Adrenal gland (tissue), 12 donors: ENCODE measurements around the gene DSTN. TPM values are rescaled to one million over a fixed set of nuclear protein-coding genes. Genes with fewer than 3 reads are reported as not detected.

Experiments used
- DNase-seq, 7 donors: peaks; one replicate each; pipeline ENCODE4 v3.0.0-alpha.2; 2019 to 2020
- H3K27ac ChIP-seq, 5 donors: fragments of 200-600 bp; sonication (generic) in 4 of 5; 1 replicate in 3 of 5; 2 replicates in 2 of 5; pipeline versions ENCODE4 v1.5.1 to v1.8.0; 2016 to 2020; ENCODE audit warnings: mild to moderate bottlenecking in 1 of 5
- H3K27me3 ChIP-seq: fragments of 200-600 bp; 2 replicates; pipeline ENCODE4 v1.8.0; 2021
- H3K36me3 ChIP-seq, 2 donors: fragments of 200-600 bp; replicated peaks in 1 of 2; 1 replicate in 1 of 2; 2 replicates in 1 of 2; pipeline versions ENCODE4 v1.5.1 to v1.8.0; 2018 to 2022
- H3K4me1 ChIP-seq, 2 donors: fragments of 200-600 bp; replicated peaks in 1 of 2; 1 replicate in 1 of 2; 2 replicates in 1 of 2; pipeline versions ENCODE4 v1.5.1 to v1.8.0; 2018 to 2021
- H3K4me3 ChIP-seq, 4 donors: fragments of 200-600 bp; sonication (generic) in 3 of 4; one replicate each; pipeline ENCODE4 v1.5.1; 2016 to 2018
- H3K9me3 ChIP-seq, 3 donors: fragments of 200-600 bp; sonication (generic) in 1 of 3; replicated peaks in 1 of 3; 1 replicate in 2 of 3; 2 replicates in 1 of 3; pipeline versions ENCODE4 v1.5.1 to v1.8.0; 2016 to 2021
- CTCF ChIP-seq, 6 experiments: fragments of 450-650 bp in 4 of 6; fragments of 200-600 bp in 2 of 6; sonication (generic) in 1 of 6; IDR thresholded peaks; 1 replicate in 5 of 6; 2 replicates in 1 of 6; pipeline versions ENCODE4 v1.5.1 to v1.8.0; 2016 to 2021; ENCODE audit warnings: antibody characterized with exemption in 6 of 6, mild to moderate bottlenecking in 2 of 6, moderate library complexity in 1 of 6
- POLR2A ChIP-seq, 2 donors: fragments of 450-650 bp; IDR thresholded peaks; one replicate each; pipeline ENCODE4 v1.6.1; 2017; ENCODE audit warnings: antibody characterized with exemption in 2 of 2, mild to moderate bottlenecking in 2 of 2, moderate library complexity in 1 of 2
- WGBS, 4 donors: extraction: QIAGEN DNeasy Blood & Tissue Kit in 2 of 4; methylation state at CpG; one replicate each; pipeline versions ENCODE4 v1.1.5 to v1.1.7; 2013 to 2017; 5-methylcytosine and 5-hydroxymethylcytosine counted together
- intact Hi-C, 2 donors: fragments of 100-400 bp; cut with DNase I; formaldehyde crosslinking; loops; one replicate each; pipeline versions ENCODE4 v1.14.1 to v1.15.0; 2022 to 2023
- polyA plus RNA-seq, 3 donors: library from polyadenylated mRNA; stranded (reverse); fragments of 200-250 nt in 2 of 3; fragments of 350-450 nt in 1 of 3; fragmentation: Illumina TruSeq in 1 of 3; extraction: RNeasy Lipid Tissue Mini Kit (QIAGEN cat#74804) in 1 of 3; gene quantifications; one replicate each; pipeline ENCODE4 v1.2.3, GENCODE V29; 2013 to 2014
- total RNA-seq, 9 donors: library from RNA; depleted of rRNA in 4 of 9; stranded (reverse); fragments of >200 nt in 4 of 9; fragments of 120-200 nt in 1 of 9; fragmentation: NEBNext Ultra II Directional in 1 of 9; extraction: Animal tissue kit (Norgen Biotek cat#: 25700) in 1 of 9; gene quantifications; one replicate each; pipeline versions ENCODE4 v1.1.0 to v1.2.4, GENCODE V29; 2013 to 2023
- donor health status: healthy with polysubstance abuse.
- donor health status: Bipolar disorder and iron deficiency.
- donor health status: DM: yes; HTN: yes; CAD: no.
- donor health status: DM: no; HTN: no; CAD: no.
- donor health status: DM: no; HTN: no; CAD: no.
- donor health status: DM: yes; HTN: yes; CAD: no.

The DSTN gene
- total and polyA plus RNA-seq, 12 donors = 184 to 552 (median 273) TPM

DNA sequence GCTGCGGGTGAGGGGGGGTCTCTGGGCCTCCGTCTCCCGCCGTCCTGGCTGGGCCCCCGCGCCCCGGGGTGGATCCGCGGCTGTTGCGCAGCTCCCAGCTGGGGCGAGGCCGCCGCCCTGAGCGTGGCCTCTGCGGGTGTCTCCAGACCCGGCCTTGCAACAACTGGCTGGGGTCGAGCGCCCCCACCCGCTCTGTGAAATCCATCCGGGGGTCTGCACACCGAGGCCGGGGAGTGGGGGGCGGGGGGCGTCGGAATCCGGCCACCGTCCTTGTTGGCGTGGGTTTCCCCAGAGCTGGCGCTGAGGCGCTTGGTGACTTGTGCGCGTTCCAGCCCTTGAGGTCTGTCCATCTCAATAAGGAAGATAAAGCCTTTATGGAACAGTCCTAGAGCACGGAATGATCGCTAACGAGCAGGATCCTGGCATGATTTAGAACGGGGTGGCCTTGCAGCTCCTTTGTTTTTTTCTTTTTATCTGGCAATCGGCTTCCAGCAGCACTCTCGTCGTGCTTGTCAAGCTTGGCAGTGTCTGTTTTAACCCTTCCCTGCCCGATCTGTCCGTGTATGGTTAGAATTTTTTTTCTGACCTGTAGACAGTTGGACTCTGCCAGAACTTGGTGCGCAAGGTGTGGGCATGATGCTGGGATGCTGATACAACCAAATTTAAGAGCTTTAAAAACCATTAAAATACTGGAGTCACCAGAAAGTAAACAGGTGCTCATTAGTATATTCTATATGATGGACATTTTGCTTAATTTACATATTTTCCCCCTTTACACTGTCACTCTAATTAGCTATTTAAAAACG is 675 bp downstream of the DSTN start:
- WGBS, 4 donors = 1 to 2% (median 1%) methylated on average over 16 to 43 of the region's 43 CpGs
- no peaks in the 10 kb centered on the region for H3K9me3 ChIP-seq
- peak overlapping the region; percentile 81 to 98 (median 89) for H3K4me3 ChIP-seq
- H3K27ac ChIP-seq = peak overlapping the region; percentile 97 to 100 (median 99)
- peak; percentile 71 to 90 (median 84) for DNase-seq
- intact Hi-C loops = no loop called here
- H3K27me3 ChIP-seq = no peaks in the 10 kb centered on the region
- peaks cover 0 to 6% of the 10 kb centered on the region in 2 donors for H3K36me3 ChIP-seq
- peaks cover 21 to 43% of the 10 kb centered on the region in 2 donors for H3K4me1 ChIP-seq
- TF ChIP-seq CTCF (IDR thresholded peaks at IDR 0.05) (no peak), POLR2A (IDR thresholded peaks at IDR 0.05) (peak; percentile 47 to 81)

DNA sequence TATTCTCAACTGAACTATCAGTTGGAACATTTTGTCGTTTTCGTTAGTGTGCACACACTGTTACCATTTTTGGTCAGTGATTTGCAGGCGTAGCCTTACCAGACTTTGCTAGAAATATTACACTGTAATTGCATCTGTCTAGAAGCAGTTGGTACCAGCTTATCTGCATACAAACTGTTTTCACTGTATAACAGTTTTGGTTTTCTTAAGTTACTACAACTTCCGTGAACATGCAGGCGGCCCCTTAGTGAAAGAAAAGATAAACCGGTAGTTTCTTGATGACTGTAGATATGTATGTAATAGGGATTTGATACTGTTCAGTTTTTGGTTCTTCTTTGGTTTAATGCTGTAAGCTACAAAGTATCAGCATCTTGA is 1.3 kb downstream of the DSTN start:
- TF ChIP-seq POLR2A (IDR thresholded peaks at IDR 0.05) = no peak
- TF ChIP-seq CTCF (IDR thresholded peaks at IDR 0.05) = no peak
- WGBS, 4 donors = 7 to 19% (median 10%) methylated on average over 6 of the region's 6 CpGs
- Histone ChIP-seq H3K27me3 (no peaks in the 10 kb centered on the region), H3K27ac (peak overlapping the region in 4 of 5 donors; percentile 97 to 100 (median 100)), H3K9me3 (no peaks in the 10 kb centered on the region), H3K36me3 (peaks cover 0 to 6% of the 10 kb centered on the region in 2 donors), H3K4me1 (peaks cover 21 to 48% of the 10 kb centered on the region in 2 donors), H3K4me3 (peak overlapping the region; percentile 81 to 98 (median 89))
- DNase-seq = no peak
- intact Hi-C loops = no loop called here

- no peaks in the 10 kb centered on the region for H3K9me3 ChIP-seq
- WGBS, 4 donors = 51 to 59% (median 56%) methylated on average over 7 of the region's 7 CpGs
- no peak for DNase-seq
- intact Hi-C loops = no loop called here
- H3K4me1 ChIP-seq = peaks cover 25 to 57% of the 10 kb centered on the region in 2 donors
- TF ChIP-seq POLR2A (IDR thresholded peaks at IDR 0.05) = no peak
- no peak for TF ChIP-seq CTCF (IDR thresholded peaks at IDR 0.05)
- peak overlapping the region in 1 of 4 donors; percentile 83 for H3K4me3 ChIP-seq
- peaks cover 0 to 6% of the 10 kb centered on the region in 2 donors for H3K36me3 ChIP-seq
- H3K27me3 ChIP-seq = no peaks in the 10 kb centered on the region
- H3K27ac ChIP-seq = peak overlapping the region in 2 of 5 donors; percentile 29 to 100
Measured at GRCh38 chr20:17572034-17572638, 2.3 kb downstream of the DSTN start.

GRCh38 chr20:17573463-17573862 is 3.6 kb downstream of the DSTN start:
- 83 to 89% (median 88%) methylated on average over 3 of the region's 3 CpGs for WGBS, 4 donors
- H3K27me3 ChIP-seq = no peaks in the 10 kb centered on the region
- no peak for TF ChIP-seq CTCF (IDR thresholded peaks at IDR 0.05)
- no peak for TF ChIP-seq POLR2A (IDR thresholded peaks at IDR 0.05)
- H3K4me1 ChIP-seq = peaks cover 25 to 54% of the 10 kb centered on the region in 2 donors
- intact Hi-C loops = no loop called here
- no peaks in the 10 kb centered on the region for H3K9me3 ChIP-seq
- H3K36me3 ChIP-seq = peaks cover 0 to 6% of the 10 kb centered on the region in 2 donors
- no peak overlapping the region for H3K27ac ChIP-seq
- DNase-seq = no peak
- no peak overlapping the region for H3K4me3 ChIP-seq
